Measurements from ENCODE around the gene ACBD3. TPM values are rescaled to one million over a fixed set of nuclear protein-coding genes. Genes with fewer than 3 reads are reported as not detected.

ACBD3 gene
- total RNA-seq, 8 experiments from 2014 or later, result 30.9 to 79.1 (median 56.0) TPM

DNA sequence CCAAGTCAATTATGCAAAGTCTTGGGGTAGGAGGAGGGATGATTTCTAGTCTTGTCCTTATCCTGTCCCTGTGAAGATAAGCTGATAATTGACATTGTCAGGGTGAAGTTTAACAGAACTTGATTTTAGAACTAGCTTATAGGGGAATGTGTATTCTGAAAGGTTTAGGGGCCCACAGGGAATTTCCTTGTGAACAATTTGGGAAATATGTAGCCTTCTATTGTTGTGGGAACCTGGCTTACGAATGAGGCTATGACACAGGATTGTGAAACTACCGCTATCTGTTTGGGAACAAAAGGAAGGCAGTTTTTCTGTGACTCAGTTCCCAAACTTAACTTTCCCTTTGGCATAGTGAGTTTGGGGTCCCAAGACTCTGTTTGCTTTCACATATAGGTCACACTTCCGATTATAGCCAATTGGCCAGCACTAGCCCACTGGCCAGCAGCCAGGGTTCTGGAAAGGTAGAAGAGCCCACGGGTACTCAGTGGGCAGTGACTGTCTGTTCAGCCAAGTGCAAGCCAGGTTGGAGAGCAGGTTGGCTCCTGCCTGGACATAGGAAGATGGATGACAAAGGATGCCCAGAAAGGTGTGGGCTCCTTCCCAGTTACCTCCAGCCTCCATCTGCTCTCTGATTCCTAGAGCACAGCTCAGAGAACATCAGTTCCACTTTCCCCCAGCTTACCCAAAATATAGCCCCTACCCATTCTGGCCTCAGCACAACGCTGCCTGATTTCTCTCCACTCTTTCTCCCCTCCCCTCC lies 88.5 kb downstream of the ACBD3 start:
- no peak overlapping the region for H3K27ac ChIP-seq
- WGBS, 10 experiments, result 25 to 93% (median 77%) methylated on average over 2 to 4 of the region's 5 CpGs; no CpG with 5 or more reads in 4 of the 10 experiments
- in situ Hi-C loops (cut with MboI; ENCODE audit: low pct_unique_long_range_greater_than_20kb in 2 of 9, low sequenced_read_pairs in 9 of 9, unreplicated experiment in 9 of 9), result no loop called here
- ATAC-seq (replicated peaks in 6 of 8), result no peak
- peaks cover 12 to 14% of the 10 kb centered on the region in 2 donors for H3K4me1 ChIP-seq (replicated peaks in 1 of 2)
- no peak overlapping the region for H3K4me3 ChIP-seq

DNA sequence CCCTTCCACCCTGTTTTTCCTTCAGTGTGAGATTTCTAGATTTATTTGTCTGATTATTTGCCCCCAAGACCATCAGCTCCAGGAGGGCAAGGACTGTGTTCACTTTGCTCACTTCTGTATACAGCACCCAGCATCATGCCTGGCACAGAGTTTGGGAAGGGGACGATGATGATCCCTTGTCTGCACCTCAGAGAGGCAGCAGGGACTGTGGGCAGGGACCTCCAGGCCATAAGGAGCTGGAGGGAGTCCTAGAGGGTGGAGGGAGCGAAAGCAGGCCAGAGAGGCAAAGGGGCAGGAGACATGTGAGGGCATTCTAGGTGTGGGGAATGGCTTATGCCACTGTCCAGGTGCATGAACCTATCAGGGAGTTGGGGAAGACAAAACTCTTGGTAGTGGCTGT lies 91.3 kb downstream of the ACBD3 start:
- Histone ChIP-seq H3K4me1 (replicated peaks in 1 of 2) (peaks cover 4 to 6% of the 10 kb centered on the region in 2 donors), H3K27ac (no peak overlapping the region), H3K4me3 (no peak overlapping the region)
- WGBS, 10 experiments, result 14 to 100% (median 67%) methylated on average over 1 to 2 of the region's 2 CpGs; no CpG with 5 or more reads in 3 of the 10 experiments
- ATAC-seq (replicated peaks in 6 of 8), result no peak
- in situ Hi-C loops (cut with MboI; ENCODE audit: low pct_unique_long_range_greater_than_20kb in 2 of 9, low sequenced_read_pairs in 9 of 9, unreplicated experiment in 9 of 9), result no loop called here

Other genes starting within 250 kb of the ACBD3 start
- gene LEFTY2, start 245.5 kb downstream of the ACBD3 start, total RNA-seq, result 10 to 100 TPM in 1 of 8 experiments, 1 to 10 TPM in 1, under 1 TPM in 5, not detected in 1; 0.13 to 36.6 (median 0.63) TPM
- 10 to 100 TPM; 21.7 to 30.9 (median 27.4) TPM for gene SDE2, start 187.4 kb downstream of the ACBD3 start, total RNA-seq
- gene H3-3A, start 124.0 kb downstream of the ACBD3 start, total RNA-seq, result 1,000 to 10,000 TPM in 4 of 8 experiments, 100 to 1,000 TPM in 4; 306 to 1,867 (median 1,051) TPM
- gene MIXL1, start 36.9 kb upstream of the ACBD3 start, total RNA-seq, result under 1 TPM in 7 of 8 experiments, not detected in 1; 0.11 to 0.81 (median 0.31) TPM
- 10 to 100 TPM in 1 of 8 experiments, 1 to 10 TPM in 7; 2.0 to 14.1 (median 5.7) TPM for gene LIN9, start 122.4 kb upstream of the ACBD3 start, total RNA-seq
- 100 to 1,000 TPM in 6 of 8 experiments, 10 to 100 TPM in 2; 51.4 to 243 (median 118) TPM for gene PARP1, start 221.4 kb upstream of the ACBD3 start, total RNA-seq

All from motor neuron (in vitro differentiated cells).